IPS-18c (cell line): ENCODE results near the gene CTSS.
"Not testable (repeated sequence)": the region's sequence is repeated elsewhere in the genome, so short reads cannot be mapped to it uniquely, and the experiment has no call there.

Source experiments
- H3K4me3 ChIP-seq: 2 replicates; pipeline ENCODE4 v1.7.0; 2013; ENCODE audit warnings: low read depth, mild to moderate bottlenecking, low read length, moderate library complexity; ENCODE audit not compliant: insufficient read depth
- H3K9me3 ChIP-seq: one replicate; pipeline ENCODE4 v1.6.1; 2013; ENCODE audit warnings: mild to moderate bottlenecking, low read length, moderate library complexity; ENCODE audit not compliant: control insufficient read depth, insufficient read depth

The CTSS gene

GRCh38 chr1:150787455-150787854, 21.9 kb upstream of the CTSS start:
- Histone ChIP-seq H3K4me3 (no peak overlapping the region), H3K9me3 (no peaks in the 10 kb centered on the region)

- Histone ChIP-seq H3K9me3 (peaks cover 2% of the 10 kb centered on the region), H3K4me3 (no peak overlapping the region)
These were observed 14.9 kb upstream of the CTSS start for GRCh38 chr1:150780510-150780909.

GRCh38 chr1:150778409-150778808, 12.8 kb upstream of the CTSS start:
- peaks cover 2% of the 10 kb centered on the region for H3K9me3 ChIP-seq
- no peak overlapping the region for H3K4me3 ChIP-seq

- H3K4me3 ChIP-seq = no peak overlapping the region
- H3K9me3 ChIP-seq = peaks cover 2% of the 10 kb centered on the region
These were observed 12.0 kb upstream of the CTSS start for GRCh38 chr1:150777544-150777943.

GRCh38 chr1:150775931-150776505, 10.4 kb upstream of the CTSS start:
- H3K4me3 ChIP-seq, H3K9me3 ChIP-seq: not testable (repeated sequence)

- Histone ChIP-seq H3K4me3 (no peak overlapping the region), H3K9me3 (peaks cover 2% of the 10 kb centered on the region)
These were observed 9.7 kb upstream of the CTSS start for GRCh38 chr1:150775276-150775675.

GRCh38 chr1:150772326-150772725, 6.7 kb upstream of the CTSS start:
- H3K4me3 ChIP-seq = no peak overlapping the region
- H3K9me3 ChIP-seq = no peaks in the 10 kb centered on the region

GRCh38 chr1:150767704-150768103, 2.1 kb upstream of the CTSS start:
- not testable (repeated sequence) for H3K4me3 ChIP-seq, H3K9me3 ChIP-seq

GRCh38 chr1:150765977-150766301, 361 bp upstream of the CTSS start:
- not testable (repeated sequence) for H3K9me3 ChIP-seq, H3K4me3 ChIP-seq

GRCh38 chr1:150764617-150765101, 919 bp downstream of the CTSS start:
- no peaks in the 10 kb centered on the region for H3K9me3 ChIP-seq
- H3K4me3 ChIP-seq = no peak overlapping the region

- Histone ChIP-seq H3K9me3 (no peaks in the 10 kb centered on the region), H3K4me3 (no peak overlapping the region)
These were observed 2.6 kb downstream of the CTSS start for GRCh38 chr1:150763018-150763417.

- Histone ChIP-seq H3K4me3 (no peak overlapping the region), H3K9me3 (no peaks in the 10 kb centered on the region)
These were observed 3.0 kb downstream of the CTSS start for GRCh38 chr1:150762552-150762951.

- no peaks in the 10 kb centered on the region for H3K9me3 ChIP-seq
- no peak overlapping the region for H3K4me3 ChIP-seq
These were observed 3.8 kb downstream of the CTSS start for GRCh38 chr1:150761801-150762200.

- H3K9me3 ChIP-seq = no peaks in the 10 kb centered on the region
- H3K4me3 ChIP-seq = no peak overlapping the region
These were observed 5.6 kb downstream of the CTSS start for GRCh38 chr1:150760013-150760412.

GRCh38 chr1:150753416-150753815, 12.2 kb downstream of the CTSS start:
- H3K4me3 ChIP-seq = no peak overlapping the region
- H3K9me3 ChIP-seq = no peaks in the 10 kb centered on the region

GRCh38 chr1:150751443-150751842, 14.1 kb downstream of the CTSS start:
- H3K9me3 ChIP-seq = no peaks in the 10 kb centered on the region
- H3K4me3 ChIP-seq = no peak overlapping the region

- Histone ChIP-seq H3K9me3 (no peaks in the 10 kb centered on the region), H3K4me3 (no peak overlapping the region)
These were observed 15.8 kb downstream of the CTSS start for GRCh38 chr1:150749720-150750311.

- no peak overlapping the region for H3K4me3 ChIP-seq
- no peaks in the 10 kb centered on the region for H3K9me3 ChIP-seq
These were observed 16.5 kb downstream of the CTSS start for GRCh38 chr1:150748878-150749719.
